Activated gamma-delta T cell (primary cell): ENCODE results near the gene EGFL7.
"Not testable (repeated sequence)": the region's sequence is repeated elsewhere in the genome, so short reads cannot be mapped to it uniquely, and the experiment has no call there.

ENCODE experiments used
- DNase-seq: peaks from one replicate; lab custom pipeline; 2025; lab: John Stamatoyannopoulos, UW

The EGFL7 gene

GRCh38 chr9:136698635-136699246 lies 36.0 kb downstream of the EGFL7 start:
- DNase-seq: no peak

GRCh38 chr9:136700304-136700703 lies 37.6 kb downstream of the EGFL7 start:
- DNase-seq: no peak

- DNase-seq: peak; percentile 37
Observed at GRCh38 chr9:136700959-136701667, 38.4 kb downstream of the EGFL7 start.

GRCh38 chr9:136701668-136702053 lies 38.9 kb downstream of the EGFL7 start:
- no peak for DNase-seq

- DNase-seq: no peak
Observed at GRCh38 chr9:136703276-136703860, 40.7 kb downstream of the EGFL7 start.

- DNase-seq: not testable (repeated sequence)
Observed at GRCh38 chr9:136704741-136705140, 42.0 kb downstream of the EGFL7 start.

- DNase-seq: no peak
Observed at GRCh38 chr9:136705564-136705963, 42.8 kb downstream of the EGFL7 start.

- no peak for DNase-seq
Observed at GRCh38 chr9:136707011-136707410, 44.3 kb downstream of the EGFL7 start.

- no peak for DNase-seq
Observed at GRCh38 chr9:136707849-136708517, 45.3 kb downstream of the EGFL7 start.

- DNase-seq: no peak
Observed at GRCh38 chr9:136709454-136710109, 46.9 kb downstream of the EGFL7 start.

- DNase-seq: no peak
Observed at GRCh38 chr9:136710543-136710942, 47.8 kb downstream of the EGFL7 start.

- DNase-seq: not testable (repeated sequence)
Observed at GRCh38 chr9:136711219-136711648, 48.5 kb downstream of the EGFL7 start.

- DNase-seq: no peak
Observed at GRCh38 chr9:136711751-136712689, 49.3 kb downstream of the EGFL7 start, which contains the start of gene DIPK1B. Gene DIPK1B (plus strand): TSS chr9:136712572. CDS start chr9:136712666, 94 bp downstream.

- no peak for DNase-seq
Observed at GRCh38 chr9:136712690-136713544, 50.2 kb downstream of the EGFL7 start.

GRCh38 chr9:136713550-136713949 lies 50.8 kb downstream of the EGFL7 start:
- no peak for DNase-seq

- DNase-seq: no peak
Observed at GRCh38 chr9:136714096-136714892, 51.6 kb downstream of the EGFL7 start.

GRCh38 chr9:136714893-136715274 lies 52.2 kb downstream of the EGFL7 start:
- no peak for DNase-seq

- no peak for DNase-seq
Observed at GRCh38 chr9:136717399-136717798, 54.7 kb downstream of the EGFL7 start.
